AG08395 (cell line): ENCODE results near the gene ZNF561.
A peak's percentile ranks its signal among the peaks of the same experiment; 100 is the strongest.
"Not testable (repeated sequence)": the region's sequence is repeated elsewhere in the genome, so short reads cannot be mapped to it uniquely, and the experiment has no call there.

Experiments used
- DNase-seq: peaks from one replicate; pipeline ENCODE4 v3.0.0; 2012; ENCODE audit warnings: mixed read lengths, low spot score

ZNF561 gene

GRCh38 chr19:9621156-9622037, at the start of gene ZNF561:
Gene ZNF561, minus strand, starts transcription at chr19:9621232. Its CDS starts 1,776 bp downstream, at chr19:9619456.
- peak; percentile 88 for DNase-seq

- DNase-seq, result no peak
These were observed 47.5 kb upstream of the ZNF561 start for GRCh38 chr19:9668544-9668943.

DNA sequence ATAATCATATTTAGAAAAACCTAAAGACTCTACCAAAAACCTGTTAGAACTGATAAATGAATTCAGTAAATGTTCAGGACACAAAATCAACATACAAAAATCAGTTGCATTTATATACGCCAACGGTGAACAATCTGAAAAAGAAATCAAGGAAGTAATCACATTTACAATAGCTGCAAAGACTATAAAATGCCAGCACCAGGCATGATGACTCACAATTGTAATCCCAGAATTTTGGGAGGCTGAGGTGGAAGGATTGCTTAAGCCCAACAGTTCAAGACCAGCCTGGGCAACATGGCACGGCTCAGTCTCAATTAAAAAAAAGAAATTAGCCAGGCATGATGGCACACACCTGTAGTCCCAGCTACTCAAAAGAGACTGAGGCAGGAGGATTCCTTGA, 46.9 kb upstream of the ZNF561 start:
- no peak for DNase-seq

DNA sequence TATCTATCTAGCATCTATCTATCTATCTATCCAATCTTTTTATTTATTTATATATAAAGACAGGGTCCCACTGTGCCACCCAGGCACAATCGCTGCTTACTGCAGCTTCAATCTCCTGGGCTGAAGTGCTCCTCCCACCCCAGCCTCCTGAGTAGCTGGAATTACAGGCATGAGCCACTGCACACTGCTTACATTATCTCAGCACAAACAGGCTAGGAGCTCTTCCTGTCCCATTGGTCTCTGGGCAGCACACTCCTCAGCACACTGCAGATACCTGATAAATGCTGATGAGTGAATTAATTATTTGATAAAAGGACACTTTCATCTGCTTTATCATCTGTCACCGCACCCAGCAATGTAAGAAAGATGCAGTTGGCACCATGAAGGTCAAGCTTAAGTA, 37.7 kb upstream of the ZNF561 start:
- no peak for DNase-seq

GRCh38 chr19:9653066-9653555, 32.1 kb upstream of the ZNF561 start:
- DNase-seq, result not testable (repeated sequence)

- DNase-seq, result not testable (repeated sequence)
These were observed 30.4 kb upstream of the ZNF561 start for GRCh38 chr19:9651464-9651863.

- no peak for DNase-seq
These were observed 29.3 kb upstream of the ZNF561 start for GRCh38 chr19:9650345-9650744.

- DNase-seq, result no peak
These were observed 24.4 kb upstream of the ZNF561 start for GRCh38 chr19:9645472-9645871.

- no peak for DNase-seq
These were observed 23.4 kb upstream of the ZNF561 start for GRCh38 chr19:9644472-9644871.

DNA sequence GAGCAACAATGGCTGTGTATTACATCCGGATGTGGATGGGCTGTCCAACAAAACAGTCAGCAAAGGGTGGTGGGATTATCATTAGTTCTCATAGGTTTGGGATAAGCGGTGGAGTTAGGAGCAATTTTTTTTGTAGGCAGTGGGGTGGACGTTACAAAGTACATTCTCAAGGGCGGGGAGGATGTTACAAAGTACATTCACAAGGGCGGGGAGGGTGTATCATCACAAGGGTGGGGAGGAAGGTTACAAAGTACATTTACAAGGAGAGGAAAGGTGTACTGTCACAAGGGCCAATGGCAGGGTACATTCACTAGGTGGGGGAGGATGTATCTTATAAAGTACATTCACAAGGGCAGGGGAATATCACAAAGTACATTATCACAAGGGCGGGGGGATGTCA, 20.8 kb upstream of the ZNF561 start:
- no peak for DNase-seq

- DNase-seq, result no peak
These were observed 19.9 kb upstream of the ZNF561 start for GRCh38 chr19:9640956-9641355.

- no peak for DNase-seq
These were observed 15.0 kb upstream of the ZNF561 start for GRCh38 chr19:9636018-9636417.

- no peak for DNase-seq
These were observed 6.8 kb upstream of the ZNF561 start for GRCh38 chr19:9627856-9628255.

DNA sequence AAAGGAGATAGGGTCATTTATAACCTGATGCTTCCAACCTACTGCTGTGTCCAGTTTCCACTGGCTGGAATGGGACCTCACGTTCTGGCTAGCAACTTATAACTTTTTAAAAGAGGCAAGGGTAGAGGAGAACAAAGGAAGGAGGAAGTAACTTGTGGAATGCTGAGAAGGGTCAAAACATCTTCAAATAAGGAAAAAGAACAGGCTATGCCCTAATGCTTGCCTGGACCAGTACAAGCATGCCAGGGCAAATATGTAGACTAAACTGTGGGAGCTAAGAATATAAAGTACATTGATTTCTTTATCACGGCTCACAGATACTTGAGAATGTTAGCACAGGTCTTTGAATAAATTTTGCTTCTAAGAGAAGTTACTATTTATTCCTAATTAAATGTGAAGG, 1.5 kb upstream of the ZNF561 start:
- no peak for DNase-seq

DNA sequence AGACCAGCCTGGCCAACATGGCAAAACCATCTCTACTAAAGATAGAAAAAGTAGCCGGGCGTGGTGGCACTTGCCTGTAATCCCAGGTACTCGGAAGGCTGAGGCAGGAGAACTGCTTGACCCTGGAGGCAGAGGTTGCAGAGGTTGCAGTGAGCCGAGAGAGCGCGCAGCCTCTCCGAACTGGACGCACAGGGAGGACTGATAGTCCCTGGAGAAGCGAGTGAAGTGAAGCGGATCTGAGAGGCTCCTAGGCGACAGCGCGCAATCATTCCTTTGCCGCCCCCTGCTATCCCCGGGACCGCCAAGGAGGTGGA, 233 bp downstream of the ZNF561 start:
- DNase-seq, result no peak

GRCh38 chr19:9615844-9616243, 5.2 kb downstream of the ZNF561 start:
- no peak for DNase-seq

GRCh38 chr19:9610484-9611113, 10.4 kb downstream of the ZNF561 start:
- DNase-seq, result no peak

DNA sequence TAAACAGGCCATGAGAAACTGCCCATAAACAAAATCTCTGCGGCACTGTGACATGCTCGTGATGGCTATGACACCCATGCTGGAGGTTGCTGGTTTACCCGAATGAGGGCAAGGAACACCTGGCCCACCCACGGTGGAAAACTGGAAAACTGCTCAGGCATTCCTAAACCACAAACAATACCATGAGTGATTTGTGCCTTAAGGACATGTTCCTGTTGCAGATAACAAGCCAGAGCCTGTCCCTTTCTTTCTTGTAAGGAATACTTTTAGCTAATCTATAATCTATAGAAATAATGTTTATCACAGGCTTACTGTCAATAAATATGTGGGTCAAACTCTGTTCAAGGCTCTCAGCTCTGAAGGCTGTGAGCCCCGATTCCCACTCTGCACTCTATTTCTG, 12.1 kb downstream of the ZNF561 start:
- no peak for DNase-seq

- DNase-seq, result peak; percentile 75
These were observed 24.0 kb downstream of the ZNF561 start for GRCh38 chr19:9597027-9597426.

DNA sequence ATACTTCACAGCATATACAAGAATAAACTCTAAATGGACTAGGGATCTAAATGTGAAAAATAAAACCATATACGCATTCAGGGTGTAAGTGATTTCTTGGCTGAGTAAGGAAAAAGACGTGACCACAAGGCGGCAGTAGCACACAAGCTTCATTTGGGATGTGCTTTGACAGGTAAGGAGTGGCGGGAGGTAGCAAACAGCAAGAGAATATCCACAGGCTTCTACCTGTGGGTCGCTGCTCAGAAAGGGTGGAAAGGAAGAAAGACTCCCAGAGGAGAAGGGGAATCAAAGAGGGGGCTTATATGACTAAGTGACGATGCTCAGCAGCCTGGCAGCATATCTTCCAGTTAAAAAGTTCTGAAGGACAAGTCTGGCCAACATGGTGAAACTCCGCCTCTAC, 34.3 kb downstream of the ZNF561 start:
- peak; percentile 35 for DNase-seq

- DNase-seq, result peak; percentile 87
These were observed 36.8 kb downstream of the ZNF561 start, which contains the start of gene ZNF121 for GRCh38 chr19:9584073-9584833. Gene ZNF121, minus strand, starts transcription at chr19:9584504. Its CDS starts 16,407 bp downstream, at chr19:9568097.

- DNase-seq, result not testable (repeated sequence)
These were observed 38.8 kb downstream of the ZNF561 start for GRCh38 chr19:9582081-9582725.
